Measurements from ENCODE around the gene HOXA5.
A peak's percentile ranks its signal among the peaks of the same experiment; 100 is the strongest.

HOXA5 gene

DNA sequence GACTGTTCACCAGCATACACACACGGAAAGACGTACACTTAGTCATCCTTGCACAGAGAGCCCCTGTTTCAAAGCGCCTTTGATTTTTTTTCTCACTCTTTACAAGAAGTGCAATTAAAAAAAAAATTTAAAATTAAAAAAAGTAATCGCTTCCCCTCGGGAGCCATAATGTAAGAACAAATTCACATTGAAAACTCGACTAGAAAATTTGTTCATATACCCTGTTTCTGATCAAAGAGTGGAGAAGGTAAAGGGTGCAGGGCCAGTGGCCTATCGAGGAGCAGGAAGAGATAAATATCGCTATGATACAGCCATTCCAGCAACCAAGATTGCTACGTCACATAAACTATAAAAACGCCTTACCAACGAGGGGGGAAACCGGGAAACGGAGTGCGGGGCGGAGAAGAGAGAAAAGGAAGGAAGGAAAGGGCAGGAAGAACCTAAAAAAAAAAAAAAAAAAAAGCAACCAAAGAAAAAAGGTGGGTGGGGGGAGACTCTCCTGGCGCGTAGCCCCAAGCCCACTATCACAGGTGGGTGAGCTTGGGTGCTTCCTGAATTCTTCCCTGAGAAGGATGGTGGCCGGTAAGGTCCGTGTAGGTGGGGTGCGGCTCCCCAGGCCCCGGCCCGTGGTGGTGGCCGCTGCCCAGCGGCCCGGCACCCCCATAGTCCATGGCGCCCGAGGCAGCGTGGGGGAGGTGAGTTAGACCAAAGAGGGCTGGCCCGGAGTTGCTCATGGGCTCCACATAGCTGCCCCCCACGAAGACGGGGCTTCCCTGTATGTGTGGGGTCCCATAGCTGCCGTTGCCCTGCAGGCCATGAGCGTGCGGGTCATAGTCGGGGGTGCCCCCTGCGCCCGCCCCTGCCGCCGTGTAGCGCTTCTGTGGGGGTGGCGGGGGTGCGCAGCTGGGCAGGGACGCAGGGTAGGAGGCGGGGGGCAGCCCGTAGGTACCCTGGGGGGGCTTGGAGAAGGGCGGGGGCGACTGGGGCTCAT is 35.8 kb downstream of the HOXA5 start:
- Mint-ChIP-seq H3K27ac (no peak overlapping the region), H3K4me3 (no peak overlapping the region), H3K9me3 (no peaks in the 10 kb centered on the region), H3K4me1 (peaks cover 10% of the 10 kb centered on the region), H3K27me3 (peaks cover 30% of the 10 kb centered on the region), H3K36me3 (peaks cover 2% of the 10 kb centered on the region)

DNA sequence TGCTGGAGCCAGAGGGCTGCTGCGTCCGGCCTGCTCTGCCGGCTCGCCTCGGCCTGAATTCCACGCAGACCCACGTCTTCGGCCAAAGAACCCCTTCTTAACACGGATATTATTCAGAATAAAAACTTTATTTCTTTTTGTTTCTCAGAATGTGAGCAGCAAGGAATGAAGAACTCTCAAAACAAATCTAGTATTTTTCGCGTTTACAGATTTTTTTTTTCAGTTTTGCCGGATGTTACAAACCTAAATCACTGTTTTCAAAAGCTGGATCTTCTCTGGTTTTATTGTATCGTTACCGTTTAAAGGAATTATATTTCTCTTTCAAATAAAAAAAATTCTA is 36.6 kb downstream of the HOXA5 start:
- H3K27me3 Mint-ChIP-seq: peaks cover 35% of the 10 kb centered on the region
- peaks cover 3% of the 10 kb centered on the region for H3K36me3 Mint-ChIP-seq
- no peak overlapping the region for H3K27ac Mint-ChIP-seq
- no peak overlapping the region for H3K4me3 Mint-ChIP-seq
- H3K4me1 Mint-ChIP-seq: peaks cover 16% of the 10 kb centered on the region
- no peaks in the 10 kb centered on the region for H3K9me3 Mint-ChIP-seq

DNA sequence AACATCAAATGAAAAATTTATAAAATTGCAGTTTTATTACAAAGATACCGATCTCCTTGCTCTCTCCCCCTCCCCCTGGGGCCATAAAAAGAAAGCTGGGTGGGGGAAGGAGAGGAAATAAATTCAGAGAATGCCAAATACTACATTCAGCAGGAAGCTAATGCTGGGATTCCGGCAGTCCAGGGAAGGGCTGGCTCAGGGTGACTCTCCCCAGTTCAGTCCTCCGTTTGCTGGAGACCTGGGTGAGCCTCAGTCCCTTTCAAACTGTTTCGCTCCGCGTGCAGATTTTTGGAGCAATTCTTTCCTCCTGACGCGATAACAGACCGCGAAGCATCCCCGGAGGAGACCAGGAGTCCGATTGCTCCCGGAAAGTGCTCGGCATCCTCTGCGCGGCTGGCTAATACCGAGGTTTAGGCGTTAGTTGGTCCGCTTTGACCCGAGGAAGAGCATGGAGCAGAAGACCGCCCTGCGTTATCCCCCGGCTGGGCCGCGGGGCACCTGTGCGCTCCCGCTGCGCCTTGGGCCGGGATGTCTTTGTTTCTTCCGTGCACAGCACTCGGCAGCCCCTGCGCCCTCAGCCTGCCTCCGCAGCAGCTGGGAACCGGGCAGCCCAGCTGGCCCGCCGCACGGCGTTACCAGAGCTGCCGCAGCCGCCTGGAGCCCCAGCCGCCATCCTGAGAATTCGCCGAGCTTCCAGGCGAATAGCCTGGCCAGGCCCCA is 37.1 kb downstream of the HOXA5 start:
- H3K27me3 Mint-ChIP-seq: peaks cover 41% of the 10 kb centered on the region
- H3K9me3 Mint-ChIP-seq: no peaks in the 10 kb centered on the region
- peaks cover 19% of the 10 kb centered on the region for H3K4me1 Mint-ChIP-seq
- H3K27ac Mint-ChIP-seq: no peak overlapping the region
- peaks cover 6% of the 10 kb centered on the region for H3K36me3 Mint-ChIP-seq
- H3K4me3 Mint-ChIP-seq: no peak overlapping the region

DNA sequence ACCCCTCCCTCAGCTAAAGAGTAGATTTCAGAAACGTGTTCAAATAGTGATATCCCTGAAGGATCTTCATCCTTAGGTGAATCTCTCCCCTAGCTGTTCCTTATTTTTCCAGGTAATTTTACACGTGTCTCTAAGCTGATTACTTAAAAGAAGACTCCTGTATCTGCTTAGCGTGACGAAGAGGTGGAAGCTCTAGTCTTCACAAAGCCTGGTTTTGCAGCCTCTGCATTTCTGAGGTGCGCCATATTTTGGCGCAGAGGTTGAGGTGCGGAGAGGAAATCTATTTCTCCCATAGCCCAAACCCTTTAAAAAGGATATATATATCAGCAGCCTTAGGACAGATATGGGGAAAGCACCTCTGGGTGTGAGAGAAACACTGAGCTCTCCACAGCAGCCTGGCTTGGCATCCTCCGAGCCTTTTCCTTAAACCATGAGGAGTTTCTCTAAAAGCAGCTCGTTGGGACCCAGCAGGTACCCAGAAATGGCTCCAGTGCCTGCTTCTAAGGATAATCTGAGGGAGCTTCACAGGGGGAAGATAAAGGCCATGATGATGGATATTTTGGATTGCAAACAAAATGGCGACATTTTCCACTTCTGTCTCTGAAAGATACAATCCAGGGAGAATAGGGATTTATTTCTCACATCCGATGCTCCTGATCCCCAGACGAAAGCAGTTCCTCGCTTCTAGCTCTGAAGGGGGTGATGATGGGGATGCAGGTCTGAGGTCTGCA is 38.0 kb downstream of the HOXA5 start:
- Mint-ChIP-seq H3K36me3 (peaks cover 8% of the 10 kb centered on the region), H3K4me3 (no peak overlapping the region), H3K4me1 (peaks cover 19% of the 10 kb centered on the region), H3K27ac (no peak overlapping the region), H3K9me3 (no peaks in the 10 kb centered on the region), H3K27me3 (peaks cover 46% of the 10 kb centered on the region)

DNA sequence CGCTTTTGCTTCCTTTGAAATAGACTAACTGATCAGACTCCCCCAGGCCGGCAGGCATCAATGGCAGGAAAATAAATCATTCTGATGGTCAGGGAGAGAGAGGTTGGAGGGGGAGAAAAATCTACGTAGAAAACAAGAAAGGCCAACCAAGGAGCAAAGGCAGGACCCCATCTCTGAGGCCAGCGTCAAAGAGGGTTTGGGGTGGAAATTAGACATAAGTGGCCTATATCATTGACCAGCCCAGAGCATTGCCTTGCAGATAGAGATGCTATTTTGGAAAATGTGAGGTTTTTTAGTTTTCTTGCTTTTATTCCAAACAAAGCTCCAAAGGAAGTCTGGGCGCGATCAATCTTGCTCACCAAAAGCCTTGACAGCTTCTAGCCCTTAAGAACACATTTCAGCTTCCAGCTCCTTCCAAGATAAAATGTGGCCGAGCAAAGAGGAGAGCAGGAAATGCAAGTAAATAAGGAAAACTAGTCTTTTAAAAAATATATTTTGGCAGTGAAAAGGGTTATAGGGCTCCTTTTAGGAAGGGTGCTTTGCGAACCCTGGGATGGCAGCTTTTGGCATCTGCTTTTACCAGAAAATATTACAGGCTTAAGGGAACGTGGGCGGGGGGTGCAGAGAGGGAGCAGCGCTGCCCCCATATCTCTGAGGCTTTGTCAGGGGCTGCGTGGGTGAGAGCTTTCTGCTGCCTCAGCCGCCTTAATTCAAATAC is 39.0 kb downstream of the HOXA5 start:
- Mint-ChIP-seq H3K27ac (no peak overlapping the region), H3K4me3 (no peak overlapping the region), H3K9me3 (no peaks in the 10 kb centered on the region), H3K4me1 (peaks cover 19% of the 10 kb centered on the region), H3K27me3 (peaks cover 53% of the 10 kb centered on the region), H3K36me3 (peaks cover 12% of the 10 kb centered on the region)

DNA sequence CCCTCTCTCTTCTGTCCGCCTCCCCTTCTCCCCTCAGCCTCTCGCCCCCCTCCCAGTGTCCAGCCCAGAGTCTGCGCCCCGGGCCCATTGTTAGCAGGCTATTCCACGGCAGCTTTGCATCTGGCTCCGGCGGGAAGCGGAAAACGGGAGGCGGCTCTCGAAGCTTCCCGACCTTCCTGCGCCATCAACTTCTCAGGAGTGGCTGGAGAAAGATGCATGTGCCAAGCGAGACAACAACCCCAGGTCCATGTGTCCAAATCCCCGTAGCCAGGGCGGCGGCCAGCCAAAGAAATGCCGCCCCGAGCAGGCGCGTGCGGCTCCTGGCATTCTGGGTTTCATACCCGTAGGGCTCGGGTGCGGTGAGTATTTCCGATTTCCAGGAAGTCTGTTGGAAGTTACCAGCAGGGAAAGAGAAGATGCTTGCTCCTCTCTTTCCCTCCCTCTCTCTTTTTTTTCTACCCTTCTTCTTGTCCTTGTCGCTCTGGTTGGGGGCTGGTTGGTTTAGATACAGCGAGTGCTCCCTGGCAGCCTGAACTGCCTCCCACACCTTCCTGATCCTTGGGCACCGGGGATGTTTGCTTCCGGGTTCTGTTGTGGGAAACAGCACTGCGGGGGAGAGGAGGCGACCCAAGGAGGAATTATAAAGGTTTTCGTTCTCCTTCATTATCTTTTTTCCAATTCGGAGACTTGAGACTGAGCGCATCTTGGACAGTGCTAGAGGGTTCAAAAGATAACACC is 39.8 kb downstream of the HOXA5 start:
- no peak overlapping the region for H3K27ac Mint-ChIP-seq
- no peak overlapping the region for H3K4me3 Mint-ChIP-seq
- H3K9me3 Mint-ChIP-seq: no peaks in the 10 kb centered on the region
- H3K27me3 Mint-ChIP-seq: peaks cover 60% of the 10 kb centered on the region
- H3K36me3 Mint-ChIP-seq: peaks cover 15% of the 10 kb centered on the region
- H3K4me1 Mint-ChIP-seq: peaks cover 23% of the 10 kb centered on the region

DNA sequence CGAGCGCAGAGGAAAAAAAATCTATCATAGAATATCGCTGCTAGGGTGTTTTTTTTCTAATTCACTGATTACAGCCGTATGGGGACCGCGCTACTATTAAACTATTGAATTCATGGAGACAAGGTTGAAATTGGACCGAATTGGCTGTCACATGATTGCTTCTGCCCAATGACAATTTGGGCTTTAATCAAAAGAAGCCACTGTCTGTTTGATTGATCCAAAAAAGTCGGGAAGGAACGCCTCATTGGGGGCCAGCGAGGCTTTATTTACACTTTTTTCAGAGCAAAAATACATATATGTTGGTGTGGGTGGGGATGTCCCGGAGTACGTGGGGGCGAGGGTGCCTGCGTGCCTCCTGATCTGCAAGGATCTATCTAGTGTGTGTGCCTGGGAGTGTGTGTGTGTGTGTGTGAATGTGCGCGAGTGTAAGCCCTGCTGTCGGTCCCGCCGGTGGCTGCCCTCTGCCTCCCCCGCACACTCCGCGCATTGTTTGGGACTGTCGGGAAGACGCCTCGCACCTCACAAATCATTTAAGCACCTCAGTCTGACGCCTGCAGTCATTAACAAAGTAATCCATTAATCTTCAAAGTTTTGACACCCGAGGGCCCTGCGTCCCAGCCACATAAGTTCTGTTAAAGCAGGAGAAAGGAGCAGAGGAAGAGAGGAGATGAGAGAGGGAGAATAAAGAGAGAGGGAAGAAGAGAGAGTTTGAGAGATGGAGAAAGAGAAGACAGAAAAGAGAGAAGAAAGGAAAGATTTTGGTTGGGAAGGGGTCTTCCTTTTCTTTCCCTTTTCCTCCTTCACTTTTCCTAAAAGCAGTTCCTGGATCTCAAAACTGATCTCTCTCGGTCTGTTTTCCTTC is 40.7 kb downstream of the HOXA5 start, which contains the start of gene HOXA2:
HOXA2 (minus strand) TSS at position 103 of the 862 bp plus-strand sequence. CDS start 183 bp downstream, outside the sequence.
- Mint-ChIP-seq H3K9me3 (no peaks in the 10 kb centered on the region), H3K4me1 (peaks cover 28% of the 10 kb centered on the region), H3K27ac (no peak within 1 kb of the TSS), H3K36me3 (peaks cover 16% of the 10 kb centered on the region), H3K27me3 (peaks cover 64% of the 10 kb centered on the region), H3K4me3 (peak within 1 kb of the TSS; percentile 30)

DNA sequence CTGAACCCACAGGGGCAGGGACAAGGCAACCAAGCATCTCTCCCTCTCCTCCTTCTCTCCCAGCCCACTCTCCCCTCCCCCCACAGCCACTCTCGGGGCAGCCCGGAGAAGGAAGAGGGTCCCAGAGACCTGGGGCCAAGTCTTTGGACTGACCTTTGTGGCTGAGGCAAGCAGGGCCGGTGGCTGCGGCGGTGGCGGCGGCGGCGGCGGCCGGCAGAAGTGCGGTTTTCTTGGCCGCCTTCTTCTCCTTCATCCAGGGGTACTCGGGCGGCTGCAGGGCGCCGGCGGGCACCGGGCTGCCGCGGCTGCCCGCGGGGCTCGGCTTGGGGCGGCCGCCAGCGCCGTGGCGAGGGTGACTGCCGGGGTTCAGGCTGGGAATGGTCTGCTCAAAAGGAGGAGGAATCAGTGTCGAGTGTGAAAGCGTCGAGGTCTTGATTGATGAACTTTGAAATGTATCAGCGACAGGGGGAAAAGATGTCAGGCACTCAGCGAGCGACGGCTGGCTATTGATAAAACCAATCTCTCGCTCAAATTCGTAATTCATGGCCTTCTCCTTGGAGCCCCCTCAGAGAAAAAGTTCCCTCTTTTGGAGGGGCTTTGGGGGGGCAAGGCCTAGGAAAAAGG is 41.4 kb downstream of the HOXA5 start:
- Mint-ChIP-seq H3K9me3 (no peaks in the 10 kb centered on the region), H3K27ac (no peak overlapping the region), H3K36me3 (peaks cover 16% of the 10 kb centered on the region), H3K4me1 (peaks cover 36% of the 10 kb centered on the region), H3K4me3 (peak overlapping the region; percentile 4), H3K27me3 (peaks cover 65% of the 10 kb centered on the region)

DNA sequence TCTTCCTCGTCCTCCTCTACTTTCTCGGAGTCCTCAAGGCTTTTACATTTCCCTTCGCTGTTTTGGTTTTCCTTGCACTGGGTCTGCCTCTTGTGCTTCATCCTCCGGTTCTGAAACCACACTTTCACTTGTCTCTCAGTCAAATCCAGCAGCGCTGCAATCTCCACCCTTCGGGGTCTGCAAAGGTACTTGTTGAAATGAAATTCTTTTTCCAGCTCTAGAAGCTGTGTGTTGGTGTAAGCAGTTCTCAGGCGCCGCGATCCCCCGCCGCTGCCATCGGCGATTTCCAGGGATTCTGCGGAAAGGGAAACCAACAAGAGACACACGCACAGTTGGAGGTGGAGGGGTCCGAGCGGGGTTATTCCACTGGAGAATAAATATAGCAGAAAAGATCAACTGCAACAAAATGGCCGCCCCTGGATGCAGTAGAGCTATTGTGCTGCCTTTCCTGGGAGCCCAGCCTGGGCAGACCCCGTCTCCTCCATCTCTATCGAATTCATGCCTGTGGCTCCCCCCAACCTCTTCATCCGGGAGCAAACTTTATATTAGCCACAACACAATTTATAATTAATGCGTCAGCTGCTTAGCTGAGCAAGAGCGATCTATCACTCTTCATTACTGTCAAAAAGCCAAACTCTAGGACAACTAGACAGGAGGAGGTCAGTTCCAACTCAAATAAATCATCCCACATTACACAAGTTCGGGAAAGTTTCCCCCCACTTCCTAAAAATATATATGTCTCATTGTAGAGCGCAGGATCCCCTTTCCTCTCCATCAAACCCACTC is 42.1 kb downstream of the HOXA5 start:
- H3K36me3 Mint-ChIP-seq: peaks cover 16% of the 10 kb centered on the region
- H3K4me3 Mint-ChIP-seq: peak overlapping the region; percentile 30
- peaks cover 37% of the 10 kb centered on the region for H3K4me1 Mint-ChIP-seq
- no peaks in the 10 kb centered on the region for H3K9me3 Mint-ChIP-seq
- no peak overlapping the region for H3K27ac Mint-ChIP-seq
- peaks cover 66% of the 10 kb centered on the region for H3K27me3 Mint-ChIP-seq

DNA sequence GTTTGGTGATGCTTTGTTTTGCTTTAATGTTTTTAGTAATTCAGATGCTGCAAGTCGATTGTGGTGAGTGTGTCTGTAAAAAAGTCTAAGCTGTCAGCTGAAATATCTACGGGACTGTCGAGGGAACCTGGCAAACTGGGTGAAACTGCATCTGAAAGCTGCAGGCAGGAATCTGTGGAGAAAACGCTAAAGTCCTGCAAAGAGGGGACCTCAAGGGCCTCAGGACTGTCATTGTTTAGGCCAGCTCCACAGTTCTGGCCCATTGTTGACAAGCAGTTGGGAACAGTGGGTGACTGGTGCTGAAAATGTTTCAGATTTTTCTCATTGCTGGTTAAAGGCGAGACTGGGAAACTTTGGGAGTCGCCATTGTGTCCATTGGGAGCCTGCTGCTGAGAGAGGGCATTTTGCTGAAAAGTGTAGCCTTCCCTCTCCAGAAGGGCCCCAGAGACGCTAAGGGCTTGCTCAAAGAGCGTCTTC is 42.7 kb downstream of the HOXA5 start:
- H3K4me1 Mint-ChIP-seq: peaks cover 37% of the 10 kb centered on the region
- H3K27ac Mint-ChIP-seq: no peak overlapping the region
- no peaks in the 10 kb centered on the region for H3K9me3 Mint-ChIP-seq
- H3K36me3 Mint-ChIP-seq: peaks cover 16% of the 10 kb centered on the region
- H3K27me3 Mint-ChIP-seq: peaks cover 64% of the 10 kb centered on the region
- no peak overlapping the region for H3K4me3 Mint-ChIP-seq

DNA sequence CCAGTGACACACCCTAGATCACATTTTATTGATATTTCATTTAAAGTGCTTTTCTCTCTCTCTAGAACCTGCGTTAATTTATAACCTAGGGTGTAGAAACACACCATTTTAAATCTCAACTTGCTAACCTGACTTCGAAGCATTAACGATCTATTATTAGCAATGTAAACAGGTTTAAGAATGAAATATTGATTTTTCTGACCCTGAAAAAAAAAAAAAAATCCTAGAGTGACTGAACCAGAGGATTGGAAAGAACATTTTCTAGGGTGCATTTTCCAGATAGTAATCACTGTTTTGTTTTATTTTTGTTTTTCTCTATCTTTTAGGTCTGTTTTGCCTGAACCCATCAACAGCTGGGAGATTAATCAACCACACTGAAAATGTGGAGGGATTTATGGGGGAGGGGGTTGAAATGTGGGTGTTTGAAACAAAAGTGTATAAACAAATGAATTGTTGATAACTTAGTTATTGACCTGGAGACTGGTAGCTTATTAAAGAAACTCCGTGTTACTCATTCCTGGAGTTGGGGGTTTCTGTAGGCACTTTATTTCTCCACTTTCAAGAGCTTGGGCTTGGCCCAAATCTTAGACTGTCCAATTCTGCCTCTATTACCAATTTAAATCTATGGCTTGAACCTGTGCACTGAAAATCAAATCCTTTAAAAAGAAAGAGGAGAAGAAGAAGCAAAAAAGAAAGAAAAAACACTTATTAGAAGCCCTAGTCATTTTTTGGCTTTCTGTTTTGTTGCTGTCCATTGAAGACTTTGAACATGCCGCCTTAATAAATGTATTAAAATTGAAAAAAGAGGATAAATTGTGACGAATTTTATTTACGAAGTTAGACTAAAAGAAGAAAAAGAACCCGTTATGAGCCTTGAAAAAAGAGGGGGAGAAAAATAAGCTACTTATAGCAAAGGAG is 43.8 kb downstream of the HOXA5 start:
- Mint-ChIP-seq H3K36me3 (peaks cover 16% of the 10 kb centered on the region), H3K27ac (no peak overlapping the region), H3K9me3 (no peaks in the 10 kb centered on the region), H3K4me1 (peaks cover 37% of the 10 kb centered on the region), H3K4me3 (no peak overlapping the region), H3K27me3 (peaks cover 62% of the 10 kb centered on the region)

Data from activated naive CD4-positive, alpha-beta T cell treated with anti-CD3 and anti-CD28 coated beads, Interleukin-2, amount 50 U/mL, for 24 hours (primary cell).